Activated gamma-delta T cell treated with anti-CD3 and anti-CD28 coated beads, Interleukin-2, amount 50 U/mL, for 16 hours (primary cell): Measurements from ENCODE around the gene FHIP1A.

Experiments used
- DNase-seq: peaks from one replicate; pipeline ENCODE4 v3.0.0-alpha.2; 2020; ENCODE audit warnings: low read depth

Gene FHIP1A

DNA sequence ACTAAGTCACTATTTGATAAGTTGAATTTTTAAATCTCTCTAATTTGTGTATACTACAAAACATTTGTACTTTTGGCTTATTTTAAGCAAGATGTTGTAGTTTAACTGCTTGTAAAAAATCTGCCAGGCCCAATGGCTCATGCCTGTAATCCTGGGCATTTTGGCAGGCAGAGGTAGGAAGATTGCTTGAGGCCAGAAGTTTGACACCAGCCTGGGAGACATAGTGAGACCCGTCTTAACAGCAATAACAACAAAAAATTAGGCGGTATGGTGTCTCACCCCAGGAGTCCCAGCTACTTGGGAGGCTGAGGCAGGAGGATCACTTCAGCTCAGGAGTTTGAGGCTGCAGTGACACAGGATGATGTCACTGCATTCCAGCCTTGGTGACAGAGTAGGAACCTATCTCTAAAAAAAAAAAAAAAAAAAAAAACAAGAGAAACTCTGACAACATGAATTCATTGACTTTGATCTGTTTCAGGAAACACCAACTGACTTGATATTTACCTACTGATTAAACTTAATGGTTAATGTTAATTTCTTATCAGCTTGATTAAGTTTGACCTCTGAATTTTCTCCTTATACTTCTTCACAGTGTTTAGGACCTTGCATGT is 8.9 kb downstream of the FHIP1A start:
- DNase-seq, result no peak

DNA sequence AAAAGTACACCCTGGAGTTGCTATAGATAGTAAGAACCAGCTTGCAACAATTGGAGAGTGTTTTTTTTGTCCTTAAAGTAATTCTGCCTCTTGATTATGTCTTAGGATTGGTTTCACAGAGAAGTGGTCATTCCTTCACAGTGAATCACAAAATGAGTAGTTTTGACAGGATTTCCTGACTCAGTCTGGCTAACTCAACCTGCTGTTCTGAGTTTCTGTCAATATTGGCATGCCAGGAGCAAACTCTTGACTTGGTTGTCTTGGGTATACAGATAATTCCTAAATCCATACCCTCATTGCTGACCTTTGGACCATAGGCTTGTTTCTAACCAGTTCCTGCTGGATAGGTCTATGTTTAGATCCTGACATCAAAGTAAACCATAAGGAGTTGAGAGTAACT is 9.4 kb downstream of the FHIP1A start:
- DNase-seq, result no peak

DNA sequence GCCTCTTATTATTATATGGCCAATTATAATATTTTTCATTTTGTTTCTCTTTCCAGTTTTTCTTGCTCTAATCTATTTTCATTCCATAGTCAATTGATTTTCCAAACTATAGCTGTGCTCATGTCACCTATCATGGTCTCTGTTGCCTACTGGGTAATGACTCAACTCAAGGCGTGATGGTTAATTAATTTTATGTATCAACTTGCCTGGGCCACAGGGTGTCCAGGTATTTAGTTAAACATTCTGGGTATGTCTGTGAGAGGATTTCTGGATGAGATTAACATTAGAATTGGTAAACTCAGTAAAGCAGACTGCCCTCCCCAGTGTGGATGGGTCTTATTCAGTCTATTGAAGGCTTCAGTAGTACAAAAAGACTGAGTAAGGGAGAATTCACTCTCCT is 9.9 kb downstream of the FHIP1A start:
- no peak for DNase-seq

DNA sequence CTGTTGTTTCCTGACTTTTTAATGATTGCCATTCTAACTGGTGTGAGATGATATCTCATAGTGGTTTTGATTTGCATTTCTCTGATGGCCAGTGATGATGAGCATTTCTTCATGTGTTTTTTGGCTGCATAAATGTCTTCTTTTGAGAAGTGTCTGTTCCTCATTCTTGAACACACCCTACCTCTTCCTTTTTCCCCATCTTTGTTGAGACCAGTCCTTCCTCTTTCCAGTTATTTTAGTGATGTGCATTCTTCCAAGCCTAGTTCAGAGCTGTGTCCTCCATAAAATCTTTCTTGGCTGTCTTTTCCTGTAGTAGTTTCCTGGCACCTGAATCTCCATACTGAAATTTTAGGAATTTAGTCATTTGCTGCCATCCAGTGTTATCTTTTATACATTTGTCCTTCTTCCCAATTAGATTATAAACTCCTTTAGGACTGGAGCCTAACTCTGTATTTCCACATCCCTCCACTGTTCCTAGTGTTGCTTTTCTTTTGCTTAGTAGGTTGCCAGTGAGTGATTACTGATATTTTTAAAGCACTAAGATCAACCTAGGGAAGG is 11.4 kb downstream of the FHIP1A start:
- DNase-seq, result no peak

DNA sequence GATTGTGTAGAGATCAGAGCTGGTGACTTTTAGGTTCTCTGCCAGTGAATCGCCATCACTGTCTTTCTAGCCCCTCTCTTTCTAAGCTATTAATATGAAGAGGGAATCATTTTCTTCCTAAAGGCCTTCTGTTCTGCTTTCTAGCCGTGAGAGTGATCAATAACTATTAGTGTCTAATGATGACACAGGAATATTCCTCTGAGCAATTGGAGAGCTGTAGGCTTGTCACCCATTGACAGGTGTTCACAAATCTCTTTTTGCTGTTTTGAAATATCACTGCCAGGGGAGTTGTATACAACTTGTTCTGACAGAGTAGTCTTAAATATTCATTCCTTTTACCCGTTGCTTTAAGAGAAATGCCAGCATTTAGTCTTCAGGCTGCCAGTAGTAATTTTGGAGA is 13.9 kb downstream of the FHIP1A start:
- DNase-seq, result no peak

DNA sequence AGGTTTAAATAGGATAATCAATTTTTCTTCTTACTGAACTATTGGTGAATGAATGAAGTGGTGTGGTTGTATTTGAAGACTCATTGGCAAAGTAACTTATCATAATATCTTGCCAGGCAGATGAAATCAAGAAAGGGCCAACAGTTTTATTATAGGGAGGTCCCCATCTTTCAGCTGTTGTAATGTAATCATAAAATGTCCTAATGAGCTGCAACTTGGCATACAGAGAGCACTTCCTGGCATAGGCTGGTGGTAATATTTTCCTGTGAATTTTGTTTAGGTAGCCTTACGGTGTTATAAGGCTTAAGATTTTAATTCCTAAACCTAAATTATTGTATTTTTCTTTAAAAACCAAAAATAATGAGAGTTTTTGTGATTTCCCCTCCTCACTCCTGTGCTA is 17.5 kb downstream of the FHIP1A start:
- no peak for DNase-seq

DNA sequence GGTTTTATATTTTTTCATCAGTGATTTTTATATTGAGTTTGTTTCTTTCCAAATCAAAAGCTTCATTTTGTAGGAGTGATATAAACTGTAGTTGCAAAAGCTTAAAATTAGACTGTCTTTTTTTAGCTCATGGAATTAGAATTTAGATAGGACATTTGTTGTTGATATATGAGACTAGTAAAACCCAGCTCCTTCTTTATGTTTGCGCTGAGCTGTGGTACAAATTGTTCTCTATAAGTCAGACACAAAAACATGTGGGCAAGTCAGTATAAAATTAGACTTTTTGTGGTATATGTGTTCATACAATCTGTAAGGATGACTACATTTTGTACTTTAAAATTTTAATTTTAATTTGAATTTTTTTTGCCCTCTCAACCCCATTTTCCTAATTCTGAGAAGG is 18.3 kb downstream of the FHIP1A start:
- DNase-seq, result no peak

DNA sequence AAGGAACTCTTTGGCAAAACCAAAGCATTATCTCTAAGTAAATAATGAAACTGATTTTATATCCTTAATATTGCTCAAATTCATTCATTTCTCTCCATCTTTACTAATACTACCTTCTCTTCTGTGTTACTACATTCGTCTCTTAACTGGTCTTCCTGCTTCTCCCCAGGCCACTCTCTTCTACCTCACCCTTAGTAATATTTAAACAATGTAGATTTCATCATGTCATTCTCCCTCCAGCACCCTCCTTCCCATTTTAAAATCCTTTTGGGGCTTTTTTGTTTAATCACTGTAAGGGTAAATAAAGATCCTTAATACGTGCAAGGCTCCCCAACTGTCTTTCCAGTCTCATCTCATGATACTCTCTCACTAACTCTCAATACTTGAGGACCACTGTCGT is 19.4 kb downstream of the FHIP1A start:
- no peak for DNase-seq

DNA sequence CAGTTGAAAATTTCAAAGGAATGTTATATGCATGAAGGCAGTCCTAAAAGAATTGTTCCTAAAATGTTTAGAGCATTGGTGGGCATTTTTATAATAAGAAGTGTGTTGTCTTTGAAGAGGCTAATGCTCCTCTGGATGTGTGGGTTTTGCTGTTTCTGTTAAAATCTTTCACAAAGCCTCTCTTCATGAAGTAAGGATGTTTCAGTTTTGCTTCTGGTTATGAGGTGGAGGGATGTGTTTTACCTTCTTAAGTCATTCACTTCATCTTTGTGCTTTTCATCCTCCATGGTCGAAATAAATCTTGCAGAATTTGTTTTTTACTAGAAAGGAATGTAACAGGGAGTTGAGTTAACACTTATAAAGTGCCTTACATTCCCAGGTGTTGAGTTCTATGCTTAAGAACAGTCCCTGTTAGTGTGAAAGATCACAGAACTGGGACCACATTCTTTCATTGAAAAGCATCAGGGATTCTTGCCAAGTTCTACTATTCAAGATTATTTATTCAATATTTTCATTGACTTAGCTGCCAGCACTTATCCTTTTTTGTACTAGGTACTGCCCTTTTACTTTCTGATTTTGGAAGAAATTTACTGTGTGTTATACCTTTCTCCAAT is 21.1 kb downstream of the FHIP1A start:
- no peak for DNase-seq

DNA sequence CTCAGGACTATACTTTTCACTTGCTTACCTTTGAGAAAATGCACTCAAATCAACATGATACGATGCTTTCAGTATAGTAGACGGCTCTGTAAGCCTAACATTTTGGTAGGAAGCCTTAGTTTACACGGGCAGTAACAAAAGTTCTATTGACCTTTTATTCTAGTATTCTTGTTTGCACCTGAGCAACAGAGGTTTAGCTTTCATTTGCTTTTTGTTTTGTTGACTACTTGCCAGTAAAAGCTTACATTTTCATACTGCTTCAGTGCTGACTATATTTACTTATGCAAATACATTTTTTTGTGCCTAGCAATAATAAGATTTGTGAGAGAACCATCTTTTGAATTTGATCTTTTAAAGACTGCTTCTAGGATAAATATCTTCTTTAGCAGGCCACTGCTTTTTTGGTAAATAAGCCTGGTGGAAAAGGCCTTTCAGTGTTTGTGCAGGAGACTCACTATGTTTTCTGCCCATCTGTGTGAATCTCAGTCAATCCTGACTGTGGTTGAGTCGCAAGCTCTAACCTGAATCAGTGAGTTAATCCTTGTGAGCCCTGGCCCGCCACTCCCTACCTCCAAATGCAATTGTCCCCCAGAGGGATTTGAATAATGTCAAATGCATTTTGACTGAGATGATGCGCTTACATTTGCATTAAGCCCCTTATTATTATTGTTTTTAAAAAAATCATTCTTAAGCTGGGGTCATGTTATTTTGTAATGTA is 21.9 kb downstream of the FHIP1A start:
- no peak for DNase-seq

DNA sequence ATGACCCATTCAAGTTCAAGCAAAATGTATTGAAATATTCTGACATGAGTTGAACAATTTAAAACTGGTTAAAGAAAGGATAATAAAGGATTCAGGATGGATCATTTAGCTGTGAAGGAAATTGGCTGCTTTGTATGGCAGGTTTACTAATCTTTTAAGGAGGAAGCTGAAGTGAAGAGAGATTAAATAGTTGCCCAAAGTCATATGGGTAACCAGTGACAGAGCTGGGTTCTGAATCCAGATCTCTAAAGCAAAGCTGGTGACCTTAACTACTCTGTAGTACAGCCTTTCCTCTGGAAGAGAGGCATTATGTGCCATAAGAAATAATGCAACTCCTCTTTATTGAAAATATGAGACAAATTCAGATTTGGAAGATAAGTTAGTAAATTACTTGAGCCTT is 22.8 kb downstream of the FHIP1A start:
- DNase-seq, result no peak

DNA sequence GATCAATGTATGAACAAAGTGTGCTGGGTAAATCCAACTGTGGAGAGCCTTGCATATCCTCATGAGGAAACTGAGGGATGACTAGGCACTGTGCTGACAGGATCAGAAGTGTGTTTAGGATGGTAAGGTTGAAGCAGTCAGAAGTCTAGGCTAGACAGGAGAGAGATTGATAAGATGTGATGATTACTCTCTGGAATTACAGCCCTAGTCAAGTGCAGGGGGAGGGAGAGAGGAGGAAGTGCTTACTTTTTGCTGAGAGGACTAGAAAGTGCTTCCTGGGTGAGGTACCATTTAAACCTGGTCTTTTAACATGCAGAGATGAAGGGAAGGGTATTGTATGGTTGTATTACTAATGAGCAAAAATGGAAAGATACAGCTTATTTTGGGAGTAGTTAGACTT is 23.7 kb downstream of the FHIP1A start:
- DNase-seq, result no peak

DNA sequence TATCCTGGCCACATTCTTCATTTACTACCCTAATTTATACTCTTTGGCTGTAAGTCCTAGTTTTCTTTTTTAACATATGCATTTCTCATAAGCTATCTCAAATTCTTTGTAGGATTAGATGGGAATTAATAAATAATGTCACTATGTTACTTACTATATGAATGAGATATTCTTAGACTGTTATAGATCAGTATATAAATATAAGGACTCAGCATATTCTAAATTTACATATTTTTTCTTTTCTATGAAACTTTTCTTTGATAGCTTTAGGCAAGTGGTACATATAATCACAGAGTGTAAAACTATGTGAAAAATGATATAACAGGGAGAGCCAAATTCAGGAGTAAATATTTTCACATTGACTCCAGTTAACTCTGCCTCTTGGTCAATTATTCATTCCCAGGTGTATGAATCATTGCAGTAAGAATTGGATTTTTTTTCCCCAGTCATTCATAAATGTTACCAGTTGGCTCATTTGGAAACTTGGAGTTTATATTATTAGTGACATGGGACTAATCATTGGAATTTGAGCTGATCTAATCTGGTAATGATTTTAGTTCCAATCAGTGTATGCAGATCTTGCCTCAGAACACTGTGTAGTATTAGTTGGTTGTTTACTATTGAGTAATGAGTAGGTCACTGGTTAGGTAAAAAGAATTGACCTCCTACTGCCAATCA is 25.3 kb downstream of the FHIP1A start:
- no peak for DNase-seq

DNA sequence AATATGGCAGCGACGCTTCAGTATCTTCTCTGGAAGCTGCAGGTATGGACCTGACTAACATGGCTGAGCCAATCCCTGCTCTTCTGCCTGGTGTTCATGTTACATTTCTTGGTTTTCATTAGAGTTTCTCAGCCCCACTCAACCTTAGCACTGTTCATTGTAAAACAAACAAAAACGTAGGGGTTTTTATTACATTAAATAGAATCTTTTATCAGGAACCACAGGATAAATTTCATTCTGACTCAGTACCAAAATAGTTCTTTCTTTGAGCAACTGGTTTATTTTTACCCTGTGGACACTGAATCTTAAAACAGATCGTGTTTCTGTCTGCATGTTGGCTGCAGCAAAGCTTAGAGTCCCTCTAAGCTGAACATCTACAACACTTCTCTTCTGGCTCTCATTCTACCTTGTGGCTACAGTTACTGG is 27.1 kb downstream of the FHIP1A start:
- DNase-seq, result no peak

DNA sequence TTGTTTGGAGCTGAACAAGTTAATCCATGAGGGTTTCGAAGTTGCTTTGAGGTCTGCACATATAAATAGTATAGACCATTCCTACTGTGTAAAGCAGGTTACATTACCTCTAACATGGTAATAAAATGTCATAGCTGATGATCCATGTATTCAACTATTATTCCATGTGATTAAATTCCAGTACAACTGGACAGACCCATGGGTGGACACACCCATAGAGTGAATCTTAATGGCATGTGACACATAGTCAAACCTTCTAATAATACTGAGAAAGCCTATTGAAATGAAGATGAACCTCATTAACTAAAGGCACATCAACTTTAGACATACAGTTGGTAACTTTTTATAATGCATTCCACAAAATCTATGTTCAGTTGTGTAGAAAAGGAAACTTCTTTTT is 28.5 kb downstream of the FHIP1A start:
- no peak for DNase-seq

DNA sequence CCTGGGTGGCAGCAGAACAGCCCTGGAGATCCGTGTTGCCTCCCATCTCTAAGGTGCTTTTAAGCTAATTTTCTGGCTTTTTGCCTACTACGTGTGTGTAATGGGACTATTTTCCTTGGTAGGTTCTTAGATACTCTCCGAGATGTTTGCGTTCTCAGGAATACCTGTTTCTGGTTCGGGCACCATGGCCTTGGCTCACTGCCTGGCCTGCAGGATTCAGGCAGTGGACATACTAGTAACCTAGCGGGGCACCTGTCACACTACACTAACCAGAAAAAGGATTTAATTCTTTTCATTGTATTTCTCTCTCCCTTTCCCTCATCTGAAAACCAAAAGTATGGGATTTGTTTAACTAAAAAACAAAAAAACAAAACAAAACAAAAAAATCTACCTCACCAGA is 29.2 kb downstream of the FHIP1A start:
- no peak for DNase-seq

DNA sequence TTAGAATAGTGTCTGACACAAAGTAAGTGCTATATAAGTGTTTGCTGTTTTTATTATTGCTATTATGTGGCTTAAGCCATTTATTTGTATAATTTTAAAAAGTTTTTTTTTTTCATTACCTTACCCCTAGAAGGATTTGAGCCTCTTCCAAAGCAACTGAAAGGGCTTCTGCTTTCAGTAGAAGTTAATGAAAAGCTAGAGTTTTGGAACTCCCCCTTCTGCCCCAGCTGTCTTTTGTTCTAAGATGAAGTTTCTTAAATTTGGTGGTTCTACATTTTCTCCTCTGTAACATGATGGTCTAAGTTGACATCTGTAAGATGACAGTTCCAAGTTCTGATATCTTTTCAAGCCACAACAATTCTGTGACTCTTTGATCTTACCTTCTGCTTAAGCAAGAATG is 30.3 kb downstream of the FHIP1A start:
- no peak for DNase-seq

DNA sequence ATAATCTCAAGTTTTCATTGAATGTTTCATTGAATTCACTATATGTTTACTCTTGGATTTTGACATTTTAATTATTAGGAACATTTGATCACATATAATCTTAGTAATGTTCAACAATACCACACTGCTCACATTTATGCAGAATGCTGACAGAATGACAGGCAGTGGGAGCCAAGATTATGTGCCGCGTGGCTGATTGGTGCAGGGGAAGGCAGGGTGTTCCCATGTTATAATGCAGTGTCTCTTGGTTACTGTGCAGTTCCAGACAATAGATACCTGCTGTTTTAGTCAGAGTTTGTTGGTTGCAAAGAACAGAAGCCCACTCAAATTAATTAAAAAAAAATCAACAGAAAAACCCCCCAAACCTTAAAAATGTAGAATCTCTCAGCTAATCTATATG is 33.0 kb downstream of the FHIP1A start:
- DNase-seq, result no peak

DNA sequence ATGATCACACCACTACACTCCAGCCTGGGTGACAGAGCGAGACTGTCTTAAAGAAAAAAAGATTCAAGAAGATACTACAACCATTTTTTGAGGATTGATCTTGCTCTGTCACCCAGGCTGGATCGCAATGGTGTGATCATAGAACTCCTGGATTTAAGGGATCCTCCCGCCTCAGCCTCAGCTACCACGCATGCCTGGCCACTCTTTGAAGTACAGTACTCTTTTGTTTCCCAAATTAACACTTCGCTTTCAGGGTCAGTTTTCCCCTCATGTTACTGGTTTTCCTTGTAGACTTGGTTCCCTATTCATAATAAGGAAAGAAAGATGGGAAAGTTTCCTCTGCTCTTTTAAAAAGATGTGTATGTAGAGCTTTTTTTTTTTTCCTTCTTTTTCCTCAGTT is 34.3 kb downstream of the FHIP1A start:
- no peak for DNase-seq

DNA sequence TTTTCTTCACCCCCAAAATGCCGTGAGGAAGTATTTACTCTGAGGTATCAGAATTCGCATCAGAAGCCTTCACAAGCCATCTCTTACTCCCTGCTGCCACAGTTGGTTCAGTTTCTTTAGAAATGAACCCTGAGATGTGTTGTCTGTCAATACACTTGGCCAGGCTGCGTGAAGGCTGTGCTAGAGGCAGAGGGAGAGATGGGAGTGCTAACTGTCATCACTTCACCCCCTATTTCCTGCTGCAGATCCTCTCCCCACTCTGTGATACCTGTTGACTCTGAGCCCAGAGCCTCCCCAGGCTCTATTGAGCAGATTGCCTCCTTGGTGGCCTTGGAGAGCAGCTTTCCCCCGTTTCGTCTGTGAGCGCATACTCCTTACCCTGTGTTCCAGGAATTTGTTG is 34.8 kb downstream of the FHIP1A start:
- DNase-seq, result no peak

DNA sequence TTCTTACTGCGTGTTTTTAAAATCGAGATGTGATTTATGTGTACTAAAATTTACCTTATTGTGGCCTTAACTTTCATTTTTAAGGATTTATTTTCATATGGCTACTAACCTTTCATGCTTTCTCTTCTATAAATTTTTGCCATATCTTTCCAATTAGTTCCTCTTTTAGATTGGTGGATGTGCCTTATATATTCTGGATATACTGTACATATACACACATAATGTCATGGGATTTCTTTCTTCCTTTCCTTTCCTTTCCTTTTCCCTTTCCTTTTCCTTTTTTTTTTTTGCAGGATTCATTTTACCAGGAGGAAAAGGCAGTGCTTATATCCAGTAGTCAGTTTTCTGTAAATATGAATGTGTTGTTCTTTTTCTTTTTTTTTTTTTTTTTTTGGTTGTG is 37.2 kb downstream of the FHIP1A start:
- DNase-seq, result no peak

DNA sequence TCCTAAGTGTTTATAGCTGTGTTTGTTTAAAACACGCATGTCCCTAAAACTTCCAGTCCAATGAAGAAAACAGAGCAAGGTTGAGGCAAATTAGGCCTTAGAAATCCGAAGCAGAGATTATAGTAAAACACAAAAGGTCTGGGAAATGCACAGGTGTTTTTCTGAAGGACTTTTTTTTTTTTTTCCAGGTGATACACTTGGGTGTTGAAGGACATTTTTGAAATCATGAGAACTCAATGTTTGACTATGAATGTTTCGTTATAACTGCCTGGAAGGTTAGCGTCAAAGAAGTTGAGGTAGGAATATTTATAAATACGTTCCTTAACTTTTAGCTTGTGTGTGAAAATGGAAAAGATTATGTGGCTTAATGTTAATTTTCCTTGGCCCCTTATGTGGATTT is 45.5 kb downstream of the FHIP1A start:
- DNase-seq, result no peak

DNA sequence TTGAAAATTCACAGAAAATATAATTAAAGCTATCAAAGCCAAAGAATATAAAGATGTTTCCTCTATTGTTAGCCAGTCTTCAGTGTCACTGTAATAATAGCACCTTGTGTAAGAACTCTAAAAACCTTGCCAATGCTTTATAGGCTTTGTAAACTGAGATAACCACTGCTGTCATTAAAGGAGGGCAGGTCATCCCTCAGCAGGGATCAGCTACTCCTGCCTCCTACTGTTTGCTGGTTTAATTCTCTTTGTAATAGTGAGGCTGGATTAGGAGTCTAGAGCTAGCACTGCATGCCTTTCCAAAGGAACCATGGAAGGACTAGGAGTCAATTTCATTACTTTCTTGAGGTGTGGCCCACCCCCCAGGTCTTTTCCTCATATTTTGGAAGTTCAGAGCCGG is 46.2 kb downstream of the FHIP1A start:
- DNase-seq, result no peak
